D721Med (cell line): ENCODE measurements around the gene NAA10.
"Not testable (repeated sequence)": the region's sequence is repeated elsewhere in the genome, so short reads cannot be mapped to it uniquely, and the experiment has no call there.

Experiments used
- DNase-seq: peaks from one replicate; pipeline ENCODE4 v3.0.0; 2011; ENCODE audit warnings: low spot score; ENCODE audit not compliant: insufficient read length
- FAIRE-seq: peaks from 2 replicates; lab custom pipeline; 2011; peaks lifted over from hg19 to GRCh38; lab: Jason Lieb, UNC
- CTCF ChIP-seq: IDR thresholded peaks from 2 replicates; pipeline ENCODE4 v1.5.1; 2012; ENCODE audit warnings: mild to moderate bottlenecking, control low read depth; ENCODE audit not compliant: insufficient read depth; ENCODE audit errors: missing control alignments

The NAA10 gene

DNA sequence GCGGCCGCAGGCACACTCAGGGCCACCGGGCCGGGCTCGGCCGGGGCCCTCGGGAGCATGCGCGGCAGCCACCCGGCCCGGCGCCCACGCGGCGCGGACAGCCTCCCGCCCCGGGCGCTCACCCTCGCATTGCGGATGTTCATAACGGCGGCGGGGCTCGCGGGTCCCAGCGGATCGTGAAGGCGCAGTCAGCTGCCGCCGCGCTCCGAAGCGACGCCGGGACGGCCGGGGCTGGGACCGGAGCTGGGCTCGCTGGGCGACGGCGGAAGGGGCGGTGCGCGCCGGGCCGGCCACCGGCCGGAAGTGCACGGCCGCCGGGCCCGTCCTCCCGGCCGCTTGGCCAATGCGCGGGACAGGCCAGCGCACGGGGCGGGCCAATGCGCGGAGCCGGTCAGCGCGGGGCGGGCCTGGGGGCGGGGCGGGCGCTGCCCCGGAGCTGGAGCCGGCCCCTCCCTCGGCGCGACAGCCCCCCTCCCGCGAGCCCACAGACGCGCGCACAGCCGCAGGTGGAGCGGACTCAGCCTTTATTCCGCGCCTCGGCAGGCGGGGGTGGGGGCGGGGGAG is at the start of gene NAA10:
NAA10 (minus strand) TSS at position 276 of the 564 bp plus-strand sequence; CDS start at position 143, 133 bp downstream.
- DNase-seq: peak; percentile 78

DNA sequence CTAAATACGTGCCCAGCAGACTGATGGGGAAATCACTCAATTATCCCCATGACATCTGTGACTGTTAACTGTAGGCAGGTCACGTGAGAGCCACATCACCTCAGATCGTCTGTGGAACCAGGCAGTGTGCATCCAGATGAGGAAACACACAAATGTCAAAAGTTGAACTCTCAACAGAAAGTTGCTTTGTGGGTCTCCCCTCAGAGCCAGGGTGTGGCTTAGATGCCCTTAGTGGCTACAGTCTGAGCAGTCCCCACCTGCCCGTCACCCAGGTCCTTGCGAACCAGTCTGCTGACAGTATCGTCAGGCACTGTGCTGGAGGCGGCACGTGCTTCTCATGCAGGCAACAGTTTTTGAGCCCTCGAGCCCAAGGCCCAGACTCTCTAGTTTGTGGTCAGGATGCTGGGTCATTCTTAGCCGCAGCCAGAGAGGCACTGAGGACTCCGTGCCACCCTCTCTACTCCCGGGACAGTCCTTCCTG is 48.5 kb upstream of the NAA10 start:
- FAIRE-seq (no peak), DNase-seq (no peak)
- no peak for TF ChIP-seq CTCF

More for the DNA sequence above, at the start of gene NAA10:
- TF ChIP-seq CTCF: no peak
- FAIRE-seq: no peak

DNA sequence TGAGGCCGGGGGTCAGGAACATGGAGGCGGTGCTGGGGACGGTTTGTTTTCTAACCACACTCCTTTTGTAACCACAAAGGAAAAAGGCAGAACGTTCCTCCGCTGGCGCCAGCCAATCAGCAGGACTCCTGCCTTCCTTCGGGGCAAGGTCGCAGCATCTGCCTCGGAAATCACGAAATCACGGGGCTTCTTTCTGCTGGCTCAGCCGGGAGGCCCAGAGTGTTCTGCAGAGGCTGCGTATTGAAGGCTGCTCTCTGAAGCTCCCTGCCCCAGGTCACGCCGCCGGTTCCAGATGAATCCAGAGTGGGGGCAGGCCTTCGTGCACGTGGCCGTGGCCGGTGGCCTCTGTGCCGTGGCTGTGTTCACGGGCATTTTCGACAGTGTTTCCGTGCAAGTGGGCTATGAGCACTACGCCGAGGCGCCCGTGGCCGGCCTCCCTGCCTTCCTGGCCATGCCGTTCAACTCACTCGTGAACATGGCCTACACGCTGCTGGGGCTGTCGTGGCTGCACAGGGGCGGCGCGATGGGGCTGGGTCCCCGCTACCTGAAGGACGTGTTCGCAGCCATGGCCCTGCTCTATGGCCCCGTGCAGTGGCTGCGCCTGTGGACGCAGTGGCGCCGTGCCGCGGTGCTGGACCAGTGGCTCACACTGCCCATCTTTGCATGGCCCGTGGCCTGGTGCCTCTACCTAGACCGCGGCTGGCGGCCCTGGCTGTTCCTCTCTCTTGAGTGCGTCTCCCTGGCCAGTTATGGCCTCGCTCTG is 47.1 kb upstream of the NAA10 start:
- no peak for DNase-seq
- TF ChIP-seq CTCF: no peak
- no peak for FAIRE-seq

GRCh38 chrX:153981231-153981630 is 46.4 kb upstream of the NAA10 start:
- no peak for FAIRE-seq
- no peak for TF ChIP-seq CTCF
- DNase-seq: no peak

GRCh38 chrX:153980394-153980793 is 45.6 kb upstream of the NAA10 start:
- DNase-seq, FAIRE-seq: not testable (repeated sequence)

DNA sequence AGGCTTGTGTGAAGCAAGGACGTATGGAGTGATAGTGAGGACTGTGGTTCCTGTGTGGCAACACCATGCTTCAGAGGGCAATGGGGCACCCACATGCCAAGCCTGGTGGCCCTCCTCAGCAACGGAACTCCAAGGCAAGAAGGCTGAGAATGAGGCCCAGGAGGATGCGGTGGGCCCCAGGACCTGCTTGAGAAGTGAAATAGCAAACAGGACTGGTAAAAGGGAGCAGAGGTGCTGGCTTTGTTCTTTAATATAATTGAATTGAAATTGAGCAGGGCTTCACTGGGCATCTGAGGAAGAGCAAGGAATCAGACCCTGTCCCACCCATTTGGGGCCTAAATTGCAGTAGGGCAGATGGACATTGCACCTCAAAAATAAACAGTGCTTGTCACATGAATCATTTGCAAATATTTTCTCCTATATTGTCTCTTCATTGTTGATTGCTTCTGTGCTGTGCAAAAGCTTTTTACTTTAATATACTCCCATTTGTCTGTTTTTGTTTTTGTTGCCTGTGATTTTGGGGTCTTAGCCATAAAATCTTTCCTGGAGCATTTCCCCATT is 40.0 kb upstream of the NAA10 start:
- DNase-seq (no peak), FAIRE-seq (no peak)
- no peak for TF ChIP-seq CTCF

GRCh38 chrX:153974003-153974725 is 39.3 kb upstream of the NAA10 start:
- TF ChIP-seq CTCF: no peak
- FAIRE-seq: no peak
- no peak for DNase-seq
